HG03196 (cell line): ENCODE results near the gene LPCAT1.

Experiments
- ATAC-seq: cut with Tn5 transposase; IDR thresholded peaks from one replicate; pipeline ENCODE4 v1.9.1; 2021; ENCODE audit not compliant: unreplicated experiment

Gene LPCAT1

DNA sequence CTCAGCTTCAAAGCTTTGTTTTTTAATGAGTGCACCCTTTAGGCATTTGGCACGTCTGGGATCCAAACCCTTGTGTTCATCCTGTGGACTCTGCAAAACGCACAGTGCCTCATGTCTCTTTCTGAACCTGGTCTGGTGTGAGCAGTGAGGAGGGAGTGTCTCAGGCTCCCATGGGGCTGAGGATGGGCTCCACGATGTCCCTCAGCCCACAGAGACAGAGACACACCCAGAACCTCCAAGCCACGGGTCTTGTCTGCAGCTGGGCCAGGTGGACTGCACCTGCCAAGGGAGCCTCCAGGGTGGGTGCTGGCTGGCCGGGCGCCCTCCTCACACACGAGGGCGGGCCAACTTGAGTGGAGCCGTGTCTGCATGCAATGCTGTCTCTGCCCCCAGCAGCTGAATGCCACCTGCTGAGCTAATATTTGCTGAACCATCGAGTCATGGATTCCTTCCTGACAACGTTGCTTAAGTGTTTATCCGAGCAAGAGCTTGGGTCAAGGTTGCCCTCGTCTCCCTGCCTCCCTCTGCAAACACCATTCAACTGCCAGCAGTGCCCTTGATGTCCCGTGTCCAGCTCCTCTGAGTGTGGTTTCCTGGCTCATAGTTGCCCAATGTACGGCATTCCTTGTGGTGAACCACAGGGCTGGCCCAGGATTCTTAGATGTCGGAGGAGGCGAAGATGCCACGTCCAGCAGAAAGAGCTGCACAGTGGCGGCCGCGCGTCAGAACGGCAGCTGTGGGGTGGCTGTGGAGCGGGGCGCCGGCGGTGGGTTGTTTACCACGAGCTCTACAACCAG, 31.4 kb upstream of the LPCAT1 start:
- ATAC-seq: no peak

DNA sequence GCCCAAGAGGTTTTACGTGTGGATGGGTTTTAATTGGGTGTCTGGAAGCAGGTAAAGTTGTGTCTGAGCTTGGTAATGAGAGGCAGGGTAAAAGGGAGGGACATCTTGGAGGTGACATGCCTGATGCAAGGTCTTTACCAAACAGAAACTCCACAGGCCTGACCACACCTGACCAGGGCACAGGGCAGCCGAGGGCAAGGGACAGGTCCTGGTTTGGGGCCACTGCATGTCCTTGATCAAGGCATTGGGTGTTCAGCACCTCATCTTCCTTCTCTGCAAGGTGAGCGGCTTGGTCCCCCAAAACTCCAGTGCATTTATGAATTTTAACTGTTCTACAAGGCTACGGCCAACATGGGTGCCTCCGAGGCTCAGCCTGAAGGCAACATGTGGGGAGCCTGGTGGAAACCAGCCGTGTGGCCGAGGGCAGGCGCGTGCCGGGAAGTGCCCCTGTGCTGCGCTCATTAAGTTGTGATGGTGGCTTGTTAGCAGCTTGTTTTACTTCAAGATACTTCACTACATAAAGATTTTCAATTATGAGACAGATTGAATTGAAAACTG, 30.7 kb upstream of the LPCAT1 start:
- no peak for ATAC-seq

DNA sequence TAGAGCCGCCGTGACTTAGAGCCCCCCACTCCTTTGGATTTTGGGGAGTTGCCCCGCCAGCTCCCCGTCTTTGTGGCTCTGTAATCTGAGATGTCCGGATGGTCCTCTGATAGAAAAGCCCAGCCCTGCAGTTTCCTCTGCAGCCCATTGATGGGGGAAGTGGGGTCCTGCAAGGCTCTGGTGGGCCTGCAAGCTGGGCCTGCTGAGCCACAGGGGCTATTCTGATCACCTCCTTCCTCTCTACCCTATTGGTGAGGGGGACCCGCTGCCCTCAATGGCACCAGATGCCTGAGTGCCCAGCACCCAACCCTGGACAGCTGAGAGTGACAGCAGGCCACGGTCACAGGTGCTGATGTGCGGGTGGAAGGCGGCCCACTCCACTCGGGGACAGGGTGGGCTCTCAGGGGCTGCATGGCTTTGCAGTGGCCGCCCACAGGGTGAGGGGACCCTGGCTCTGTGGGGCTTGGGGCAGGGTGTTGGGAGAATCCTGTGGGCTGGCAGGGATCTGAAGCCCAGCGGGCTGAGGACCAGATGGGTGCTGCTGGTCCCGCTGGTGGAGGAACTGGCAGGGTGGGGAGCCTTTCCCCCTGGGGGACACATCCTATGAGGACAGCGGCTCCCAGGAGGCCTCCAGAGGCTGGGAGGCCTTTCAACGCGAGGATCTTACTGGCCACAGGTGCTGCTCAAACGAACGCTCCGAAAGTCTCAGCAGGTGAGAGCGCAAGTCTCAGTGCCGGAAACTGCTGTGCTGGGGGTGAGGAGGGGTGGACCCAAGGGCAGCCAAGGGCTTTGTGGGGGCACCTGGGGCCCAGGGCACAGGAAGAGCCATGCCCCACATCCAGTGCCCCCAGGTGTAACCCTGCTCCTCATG, 30.0 kb upstream of the LPCAT1 start:
- no peak for ATAC-seq

DNA sequence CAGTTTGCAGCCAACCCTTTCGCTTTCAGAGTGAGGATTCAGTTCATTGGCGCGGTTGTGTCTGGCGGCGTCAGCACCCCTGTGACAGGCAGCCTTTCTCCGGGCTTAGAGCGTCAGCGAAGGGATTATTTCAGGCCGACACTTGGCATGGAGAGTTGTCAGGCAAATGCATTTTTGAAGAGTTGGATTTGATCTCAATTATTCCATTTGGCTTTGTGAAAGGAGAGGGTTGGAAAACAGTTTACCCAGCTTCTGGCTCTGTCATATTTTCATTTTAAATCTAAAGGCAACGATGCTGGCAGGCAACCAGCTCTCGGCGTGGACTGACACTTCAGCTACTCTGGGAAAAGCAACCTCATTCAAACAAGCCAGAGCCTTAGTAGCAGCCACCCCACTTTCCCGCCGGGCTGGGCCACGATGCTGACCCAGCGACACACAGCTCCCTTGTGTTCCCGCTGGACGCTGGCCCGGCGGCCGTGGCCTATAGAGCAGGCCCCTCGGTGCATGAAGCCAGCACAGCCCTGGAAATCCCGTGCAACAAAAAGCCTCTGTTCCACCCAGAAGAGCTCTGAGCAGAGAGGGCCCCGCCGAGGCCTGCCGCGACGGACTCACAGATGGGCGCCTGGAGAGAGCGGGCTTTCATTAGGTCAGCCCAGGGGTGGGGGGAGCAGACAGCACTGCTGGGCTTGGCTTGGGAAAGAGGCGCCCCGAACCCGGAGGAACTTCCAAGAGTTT, 28.9 kb upstream of the LPCAT1 start:
- ATAC-seq: no peak

DNA sequence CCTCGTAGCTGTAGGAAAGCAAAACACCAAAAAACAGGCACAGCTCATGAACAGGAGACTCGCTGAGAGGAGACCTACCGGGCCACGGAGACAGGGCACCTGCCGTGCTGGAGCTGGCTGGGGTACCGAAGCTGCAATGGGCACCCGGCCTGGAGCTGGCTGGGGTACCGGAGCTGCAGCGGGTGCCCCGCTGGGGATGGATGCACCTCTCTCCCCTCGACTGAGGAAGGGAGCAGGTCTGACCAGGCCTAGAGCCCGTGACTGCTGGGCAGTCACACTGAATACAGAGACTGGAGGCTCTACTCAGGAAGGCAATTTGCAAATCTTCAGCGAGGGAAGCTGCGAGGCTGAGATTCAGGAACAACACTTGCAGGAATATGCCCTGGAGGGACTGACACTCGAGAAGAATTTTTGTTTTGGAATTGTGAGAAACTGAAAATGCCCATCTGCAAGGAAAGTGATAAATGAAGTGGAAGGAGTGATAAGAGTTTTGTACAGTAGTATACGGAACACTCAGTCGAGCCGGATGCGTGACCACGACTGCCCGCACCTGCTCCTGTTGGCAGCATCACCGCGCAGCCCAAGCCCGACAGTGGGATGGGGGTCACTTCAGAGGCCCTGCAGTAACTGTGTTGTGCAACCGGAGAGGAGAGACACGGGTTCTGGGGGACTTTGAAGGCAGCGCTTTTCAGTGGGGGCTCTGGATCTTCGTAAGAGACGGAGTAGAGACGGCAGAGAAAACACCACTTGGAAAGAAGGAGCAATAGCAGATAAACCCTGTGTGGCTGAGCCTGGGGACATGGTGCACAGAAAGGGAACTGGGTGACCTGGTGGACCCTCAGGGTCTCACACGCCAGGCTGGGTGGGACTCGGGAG, 27.9 kb upstream of the LPCAT1 start:
- ATAC-seq: no peak

DNA sequence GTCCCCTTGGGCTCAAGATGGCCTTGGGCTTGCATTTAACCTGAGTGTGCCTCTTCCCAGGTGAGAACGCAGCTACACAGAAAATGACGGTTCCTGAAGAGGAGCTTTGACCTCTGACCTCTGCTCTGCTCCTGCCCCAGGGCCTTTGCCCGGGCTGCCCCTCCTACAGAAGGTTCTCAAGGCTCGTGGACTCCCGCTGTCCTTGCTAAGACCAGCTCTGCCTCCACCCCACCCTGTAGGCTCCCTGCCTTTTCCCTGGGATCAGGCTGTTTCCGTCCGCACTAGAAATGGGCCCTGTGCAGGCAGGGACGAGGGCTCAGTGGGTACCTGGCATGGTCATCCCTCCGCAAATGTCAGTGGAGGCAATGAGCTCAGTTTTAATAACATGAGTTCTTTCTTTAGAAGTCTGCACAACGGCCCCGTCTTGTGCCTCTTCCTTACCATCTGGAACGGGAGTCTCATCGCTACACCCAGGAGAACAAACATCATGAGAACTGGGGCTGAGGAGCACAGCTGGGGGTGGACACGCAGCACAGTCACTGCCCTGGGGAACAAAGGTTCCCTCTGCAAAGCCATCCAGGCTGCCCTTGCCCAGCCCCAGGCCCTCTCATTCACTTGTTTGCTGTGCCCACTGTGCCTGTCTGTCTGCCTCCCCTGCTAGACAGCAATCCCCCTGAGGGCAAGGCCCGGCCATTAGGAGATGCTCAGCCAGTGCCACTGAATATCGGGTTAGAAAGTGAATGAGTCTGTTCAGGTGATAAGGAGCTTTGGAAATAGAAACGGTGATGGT, 26.7 kb upstream of the LPCAT1 start:
- ATAC-seq: no peak

- ATAC-seq: no peak
These were observed 25.8 kb upstream of the LPCAT1 start for GRCh38 chr5:1549475-1550030.

GRCh38 chr5:1548702-1549474, 25.1 kb upstream of the LPCAT1 start:
- ATAC-seq: no peak

DNA sequence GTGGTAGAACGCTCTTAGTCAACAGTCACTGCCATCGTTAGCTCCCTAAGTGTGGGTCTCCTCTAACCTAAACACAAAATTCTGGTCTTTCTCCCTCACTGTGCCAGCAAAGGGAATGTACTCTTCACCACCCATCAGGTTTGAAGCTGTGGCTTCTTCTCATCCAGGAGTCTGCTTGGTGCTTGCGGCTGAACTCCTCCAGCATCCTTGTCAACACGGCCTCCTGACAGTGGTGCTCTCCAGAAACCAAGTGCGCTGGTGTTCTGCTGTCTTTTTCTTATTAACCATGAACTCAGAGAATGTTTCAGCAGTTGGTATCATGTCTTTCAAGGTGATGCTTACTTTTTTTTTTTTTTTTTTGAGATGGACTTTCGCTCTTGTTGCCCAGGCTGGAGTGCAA, 23.9 kb upstream of the LPCAT1 start:
- no peak for ATAC-seq

- no peak for ATAC-seq
These were observed 23.5 kb upstream of the LPCAT1 start for GRCh38 chr5:1547236-1547635.

DNA sequence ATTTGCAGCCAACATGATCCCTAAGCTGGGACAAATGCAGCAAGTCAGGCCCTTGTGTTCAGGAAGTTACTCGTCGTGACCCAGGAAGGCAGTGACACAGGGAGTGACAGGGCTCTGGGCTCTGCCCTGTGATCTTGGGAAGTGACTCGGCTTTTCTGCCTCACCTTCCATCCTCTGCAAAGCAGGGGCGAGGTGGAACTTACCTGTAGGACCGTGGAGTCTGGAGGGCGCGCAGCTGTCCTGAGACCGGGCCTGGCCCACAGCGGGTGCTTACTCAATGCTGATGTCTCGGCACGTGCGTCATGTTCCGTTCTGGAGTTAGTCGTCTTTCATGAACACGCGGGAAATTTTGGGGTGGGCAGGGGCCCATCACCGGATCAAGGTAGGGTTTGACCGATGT, 22.8 kb upstream of the LPCAT1 start:
- no peak for ATAC-seq

DNA sequence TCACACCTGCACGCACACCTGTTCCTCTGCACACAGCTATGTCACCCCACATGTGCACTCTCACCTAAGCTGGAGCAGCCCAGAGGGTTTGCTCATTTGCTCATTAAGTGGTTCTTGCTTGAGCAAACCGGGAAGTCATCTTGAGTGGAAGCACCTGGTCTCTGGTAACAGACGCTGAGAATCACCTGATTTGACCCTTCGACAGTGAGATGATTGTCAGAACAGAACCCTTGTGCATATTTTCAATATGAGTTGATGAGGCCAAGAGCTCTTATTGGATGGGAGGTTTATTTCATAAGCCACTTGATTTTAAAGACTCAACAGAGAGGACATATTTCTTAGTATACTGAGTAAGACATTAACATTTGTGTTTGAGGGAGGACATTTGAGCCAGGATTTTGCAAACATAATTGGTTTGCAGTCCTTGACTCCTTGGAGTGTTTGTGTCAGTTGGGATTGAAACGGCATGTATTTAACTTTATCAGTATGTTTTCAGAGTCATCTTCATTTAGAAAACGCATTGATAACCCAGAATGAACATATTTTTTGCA, 22.1 kb upstream of the LPCAT1 start:
- no peak for ATAC-seq

- ATAC-seq: no peak
These were observed 21.5 kb upstream of the LPCAT1 start for GRCh38 chr5:1545126-1545804.

GRCh38 chr5:1544294-1544961, 20.7 kb upstream of the LPCAT1 start:
- no peak for ATAC-seq

- no peak for ATAC-seq
These were observed 19.9 kb upstream of the LPCAT1 start for GRCh38 chr5:1543398-1544293.

- ATAC-seq: no peak
These were observed 19.0 kb upstream of the LPCAT1 start for GRCh38 chr5:1542781-1543180.
